GM15510 (cell line): ENCODE results near the gene NTSR1.

Experiments
- POLR2A ChIP-seq: IDR thresholded peaks from 3 replicates; pipeline ENCODE4 v1.6.1; 2011; ENCODE audit warnings: borderline replicate concordance; ENCODE audit not compliant: insufficient read length; ENCODE audit errors: extremely low read depth

The NTSR1 gene

DNA sequence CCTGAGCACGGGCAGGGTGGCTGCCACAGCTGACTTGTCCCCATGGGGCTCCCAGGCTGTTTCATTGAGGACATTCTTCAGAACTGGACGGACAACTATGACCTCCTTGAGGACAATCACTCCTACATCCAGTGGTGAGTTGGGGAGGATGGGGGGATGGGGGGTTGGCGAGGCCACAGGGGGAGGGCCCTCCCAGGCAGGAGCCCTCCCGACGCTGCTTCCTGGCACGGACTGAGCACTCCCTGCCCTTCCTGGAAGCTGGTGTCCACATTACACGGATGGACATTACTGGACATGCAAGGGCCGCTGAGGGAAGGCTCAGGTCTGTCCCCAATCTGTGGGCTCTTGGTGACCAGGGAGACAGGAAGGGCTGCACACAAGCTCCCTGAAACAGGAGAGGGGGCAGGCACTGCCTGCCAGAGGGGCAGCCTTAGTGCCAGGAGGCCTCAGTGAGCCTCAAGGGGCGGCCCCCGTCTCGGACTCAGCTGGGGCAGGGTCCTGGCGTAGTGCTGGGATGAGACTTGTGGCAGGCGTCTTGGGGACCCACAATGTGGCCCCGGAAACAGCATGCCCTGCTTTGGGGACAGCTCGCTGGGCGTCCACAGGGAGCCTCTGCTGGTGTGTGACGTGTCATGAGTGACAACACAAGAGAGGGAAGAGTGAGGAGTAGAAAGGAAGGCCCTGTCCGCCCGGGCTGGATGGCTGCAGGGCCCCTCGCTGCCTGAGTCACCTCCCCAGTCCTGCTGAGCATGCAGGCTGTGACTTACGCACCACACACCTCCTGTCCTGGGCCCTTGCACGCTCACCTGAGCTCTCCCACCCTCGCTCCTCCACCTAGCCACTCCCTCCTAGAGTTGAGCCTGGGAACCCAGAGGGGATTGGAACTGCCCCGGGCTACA is 101.1 kb downstream of the NTSR1 start:
- TF ChIP-seq POLR2A: no peak

DNA sequence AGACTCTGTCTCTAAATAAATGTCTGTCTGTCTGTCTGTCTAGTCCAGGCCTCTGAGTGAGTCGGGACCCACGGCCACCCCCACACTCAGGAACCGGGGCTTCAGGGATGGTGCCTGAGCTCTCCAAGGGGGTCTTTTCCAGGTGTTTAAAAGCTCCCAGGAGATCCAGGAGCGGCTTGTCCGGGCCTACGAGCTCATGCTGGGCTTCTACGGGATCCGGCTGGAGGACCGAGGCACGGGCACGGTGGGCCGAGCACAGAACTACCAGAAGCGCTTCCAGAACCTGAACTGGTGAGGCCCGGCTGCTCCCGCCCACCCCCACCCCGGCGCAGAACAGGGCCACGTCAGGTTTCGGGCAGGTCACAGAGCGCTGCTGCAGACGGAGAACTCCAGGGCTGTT is 102.7 kb downstream of the NTSR1 start:
- TF ChIP-seq POLR2A: no peak

DNA sequence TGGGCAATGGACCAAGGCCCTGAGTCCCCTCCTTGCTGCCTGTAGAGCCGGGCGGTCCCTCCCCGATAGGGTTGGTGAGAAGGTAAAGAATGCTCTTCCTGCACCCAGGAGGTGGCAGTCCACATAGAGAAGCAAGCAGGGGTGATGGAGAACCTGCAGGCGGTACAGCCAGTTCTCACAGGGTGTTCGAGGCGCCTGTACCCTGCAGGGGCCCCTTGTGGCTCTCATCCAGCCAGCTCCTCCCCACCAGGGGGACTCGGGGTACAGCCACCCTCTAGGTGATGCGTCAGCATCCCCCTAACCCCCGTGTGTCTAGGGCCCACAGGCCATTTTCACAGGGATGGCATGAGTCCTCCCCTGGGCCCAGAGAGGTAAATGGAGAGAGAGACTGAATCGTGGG is 103.1 kb downstream of the NTSR1 start:
- no peak for TF ChIP-seq POLR2A
